Sigmoid colon (tissue), 7 donors: Measurements from ENCODE around the gene LHX3. TPM values are rescaled to one million over a fixed set of nuclear protein-coding genes. Genes with fewer than 3 reads are reported as not detected.

ENCODE experiments used
- DNase-seq: peaks from one replicate; pipeline ENCODE4 v3.0.0-alpha.2; 2019
- H3K27ac ChIP-seq, 4 donors: fragments of 200-600 bp; sonication (generic); one replicate each; pipeline ENCODE4 v1.5.1; 2016 to 2019; ENCODE audit warnings: mild to moderate bottlenecking in 1 of 4
- H3K27me3 ChIP-seq, 3 donors: fragments of 200-600 bp; sonication (generic); one replicate each; pipeline ENCODE4 v1.5.1; 2019; ENCODE audit warnings: mild to moderate bottlenecking in 1 of 3
- H3K36me3 ChIP-seq, 4 donors: fragments of 200-600 bp; sonication (generic); one replicate each; pipeline ENCODE4 v1.5.1; 2016 to 2019
- H3K4me1 ChIP-seq, 4 donors: fragments of 200-600 bp; sonication (generic); one replicate each; pipeline ENCODE4 v1.5.1; 2017 to 2019
- H3K4me3 ChIP-seq, 4 donors: fragments of 200-600 bp; sonication (generic); one replicate each; pipeline ENCODE4 v1.5.1; 2017 to 2019; ENCODE audit warnings: mild to moderate bottlenecking in 2 of 4, moderate library complexity in 1 of 4
- H3K9me3 ChIP-seq, 4 donors: fragments of 200-600 bp in 3 of 4; sonication (generic) in 3 of 4; one replicate each; pipeline versions ENCODE4 v1.5.1 to v1.6.1; 2013 to 2019
- CTCF ChIP-seq, 4 experiments: fragments of 450-650 bp in 3 of 4; fragments of 200-600 bp in 1 of 4; IDR thresholded peaks; one replicate each; pipeline ENCODE4 v1.5.1; 2016 to 2019; ENCODE audit warnings: antibody characterized with exemption in 4 of 4, mild to moderate bottlenecking in 3 of 4, moderate library complexity in 2 of 4
- EP300 ChIP-seq, 4 donors: sonication (generic); formaldehyde crosslinking; IDR thresholded peaks; one replicate each; pipeline ENCODE4 v1.6.1; 2017; ENCODE audit warnings: antibody characterized with exemption in 4 of 4
- POLR2A ChIP-seq, 2 donors: fragments of 450-650 bp; IDR thresholded peaks; one replicate each; pipeline ENCODE4 v1.6.1; 2016; ENCODE audit warnings: antibody characterized with exemption in 2 of 2, mild to moderate bottlenecking in 2 of 2, moderate library complexity in 2 of 2
- POLR2AphosphoS5 ChIP-seq, 4 donors: sonication (generic); formaldehyde crosslinking; IDR thresholded peaks; one replicate each; pipeline ENCODE4 v1.6.1; 2017; ENCODE audit warnings: antibody characterized with exemption in 4 of 4
- WGBS, 2 donors: extraction: QIAGEN DNeasy Blood & Tissue Kit; methylation state at CpG; one replicate each; pipeline ENCODE4 v1.1.7; 2013; 5-methylcytosine and 5-hydroxymethylcytosine counted together
- intact Hi-C: fragments of 100-400 bp; cut with DNase I; formaldehyde crosslinking; loops from one replicate; pipeline ENCODE4 v1.15.1; 2023
- polyA plus RNA-seq, 3 donors: library from polyadenylated mRNA; stranded (reverse); fragments of 200-250 nt; gene quantifications; one replicate each; pipeline ENCODE4 v1.2.3, GENCODE V29; 2013
- total RNA-seq, 4 donors: library from RNA; depleted of rRNA; stranded (reverse); fragments of >200 nt; gene quantifications; one replicate each; pipeline ENCODE4 v1.1.0, GENCODE V29; 2016
- donor health status: healthy with polysubstance abuse.
- donor health status: Bipolar disorder and iron deficiency.
- donor health status: healthy.

LHX3 gene
- total and polyA plus RNA-seq, 7 donors, result not detected

GRCh38 chr9:136247947-136248637, 43.2 kb upstream of the LHX3 start:
- WGBS, 2 donors, result 86 to 90% methylated on average over 24 of the region's 24 CpGs
- no peak for DNase-seq
- TF ChIP-seq CTCF (IDR thresholded peaks at IDR 0.05) (no peak), EP300 (IDR thresholded peaks at IDR 0.05) (no peak), POLR2AphosphoS5 (IDR thresholded peaks at IDR 0.05) (no peak), POLR2A (IDR thresholded peaks at IDR 0.05) (no peak)
- Histone ChIP-seq H3K27ac (no peak overlapping the region), H3K9me3 (no peaks in the 10 kb centered on the region), H3K36me3 (no peaks in the 10 kb centered on the region), H3K27me3 (peaks cover 0 to 7% (median 0%) of the 10 kb centered on the region in 3 donors), H3K4me1 (peaks cover 0 to 21% (median 12%) of the 10 kb centered on the region in 4 donors), H3K4me3 (no peak overlapping the region)
- intact Hi-C loops, result loop anchor here (10.0 kb wide), 1 partner anchor 283 kb away; the partner anchor contains the start of gene UBAC1

GRCh38 chr9:136247551-136247916, 42.6 kb upstream of the LHX3 start:
- intact Hi-C loops, result loop anchor here (10.0 kb wide), 1 partner anchor 283 kb away; the partner anchor contains the start of gene UBAC1
- no peaks in the 10 kb centered on the region for H3K9me3 ChIP-seq
- TF ChIP-seq POLR2A (IDR thresholded peaks at IDR 0.05) (no peak), CTCF (IDR thresholded peaks at IDR 0.05) (no peak), EP300 (IDR thresholded peaks at IDR 0.05) (no peak), POLR2AphosphoS5 (IDR thresholded peaks at IDR 0.05) (no peak)
- DNase-seq, result no peak
- H3K4me3 ChIP-seq, result no peak overlapping the region
- no peaks in the 10 kb centered on the region for H3K36me3 ChIP-seq
- H3K27ac ChIP-seq, result no peak overlapping the region
- peaks cover 0 to 6% (median 0%) of the 10 kb centered on the region in 3 donors for H3K27me3 ChIP-seq
- 60 to 69% methylated on average over 9 of the region's 9 CpGs for WGBS, 2 donors
- peaks cover 0 to 21% (median 12%) of the 10 kb centered on the region in 4 donors for H3K4me1 ChIP-seq

- Histone ChIP-seq H3K4me3 (no peak overlapping the region), H3K9me3 (no peaks in the 10 kb centered on the region), H3K36me3 (no peaks in the 10 kb centered on the region), H3K27me3 (peaks cover 0 to 4% (median 0%) of the 10 kb centered on the region in 3 donors), H3K27ac (no peak overlapping the region), H3K4me1 (peaks cover 0 to 21% (median 12%) of the 10 kb centered on the region in 4 donors)
- intact Hi-C loops, result loop anchor here (10.0 kb wide), 1 partner anchor 282 kb away; the partner anchor contains the start of gene UBAC1
- 81% methylated on average over 26 of the region's 26 CpGs for WGBS, 2 donors
- TF ChIP-seq POLR2A (IDR thresholded peaks at IDR 0.05), result no peak
- TF ChIP-seq CTCF (IDR thresholded peaks at IDR 0.05), result no peak
- no peak for TF ChIP-seq POLR2AphosphoS5 (IDR thresholded peaks at IDR 0.05)
- no peak for TF ChIP-seq EP300 (IDR thresholded peaks at IDR 0.05)
- no peak for DNase-seq
Observed at GRCh38 chr9:136246849-136247550, 42.1 kb upstream of the LHX3 start.

- Histone ChIP-seq H3K4me3 (peak within 1 kb of the TSS; percentile 52 to 86 (median 78)), H3K27ac (peak within 1 kb of the TSS; percentile 15 to 62 (median 52)), H3K27me3 (peaks cover 0 to 4% (median 0%) of the 10 kb centered on the region in 3 donors), H3K9me3 (no peaks in the 10 kb centered on the region), H3K4me1 (peaks cover 0 to 21% (median 12%) of the 10 kb centered on the region in 4 donors), H3K36me3 (no peaks in the 10 kb centered on the region)
- DNase-seq, result peak; percentile 91
- TF ChIP-seq POLR2AphosphoS5 (IDR thresholded peaks at IDR 0.05) (no peak), POLR2A (IDR thresholded peaks at IDR 0.05) (no peak), EP300 (IDR thresholded peaks at IDR 0.05) (no peak), CTCF (IDR thresholded peaks at IDR 0.05) (no peak)
- WGBS, 2 donors, result 1% methylated on average over 112 of the region's 112 CpGs
- intact Hi-C loops, result loop anchor here (10.0 kb wide), 1 partner anchor 281 kb away; the partner anchor contains the start of gene UBAC1
Observed at GRCh38 chr9:136245219-136246150, 40.6 kb upstream of the LHX3 start, which contains the start of gene QSOX2. Gene QSOX2 (minus strand): TSS chr9:136245812. CDS start chr9:136245803, 9 bp downstream.
